ENCODE data around the gene PFKFB4.

DNA sequence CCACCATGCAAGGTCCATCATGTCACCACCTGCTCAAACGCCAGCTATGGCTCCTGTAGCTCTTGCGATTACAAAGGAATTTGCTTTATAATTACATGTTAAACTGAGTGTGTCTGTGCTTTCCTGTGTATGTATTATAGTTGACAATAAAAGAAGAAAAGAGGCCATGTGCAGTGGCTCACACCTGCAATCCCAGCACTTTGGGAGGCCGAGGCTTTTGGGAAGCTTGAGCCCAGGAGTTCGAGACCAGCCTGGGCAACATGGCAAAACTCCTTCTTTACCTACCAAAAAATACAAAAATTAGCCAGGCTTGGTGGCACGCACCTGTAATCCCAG lies 83.0 kb downstream of the PFKFB4 start:
- TF ChIP-seq, protein P1, sequence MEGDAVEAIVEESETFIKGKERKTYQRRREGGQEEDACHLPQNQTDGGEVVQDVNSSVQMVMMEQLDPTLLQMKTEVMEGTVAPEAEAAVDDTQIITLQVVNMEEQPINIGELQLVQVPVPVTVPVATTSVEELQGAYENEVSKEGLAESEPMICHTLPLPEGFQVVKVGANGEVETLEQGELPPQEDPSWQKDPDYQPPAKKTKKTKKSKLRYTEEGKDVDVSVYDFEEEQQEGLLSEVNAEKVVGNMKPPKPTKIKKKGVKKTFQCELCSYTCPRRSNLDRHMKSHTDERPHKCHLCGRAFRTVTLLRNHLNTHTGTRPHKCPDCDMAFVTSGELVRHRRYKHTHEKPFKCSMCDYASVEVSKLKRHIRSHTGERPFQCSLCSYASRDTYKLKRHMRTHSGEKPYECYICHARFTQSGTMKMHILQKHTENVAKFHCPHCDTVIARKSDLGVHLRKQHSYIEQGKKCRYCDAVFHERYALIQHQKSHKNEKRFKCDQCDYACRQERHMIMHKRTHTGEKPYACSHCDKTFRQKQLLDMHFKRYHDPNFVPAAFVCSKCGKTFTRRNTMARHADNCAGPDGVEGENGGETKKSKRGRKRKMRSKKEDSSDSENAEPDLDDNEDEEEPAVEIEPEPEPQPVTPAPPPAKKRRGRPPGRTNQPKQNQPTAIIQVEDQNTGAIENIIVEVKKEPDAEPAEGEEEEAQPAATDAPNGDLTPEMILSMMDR (IDR thresholded peaks at IDR 0.05; ENCODE audit: poor library complexity) = no peak
- TF ChIP-seq EZH2phosphoT487 (IDR thresholded peaks at IDR 0.05; ENCODE audit: low read depth, severe bottlenecking, unreplicated experiment) = no peak
- no peak for TF ChIP-seq EZH2 (IDR thresholded peaks at IDR 0.05; ENCODE audit: borderline replicate concordance)

All from hepatocyte (in vitro differentiated cells).